IMR-90 (cell line): ENCODE measurements around the gene THAP5. TPM values are rescaled to one million over a fixed set of nuclear protein-coding genes. Genes with fewer than 3 reads are reported as not detected.

ENCODE experiments used
- ATAC-seq: fragments of 200-7000 bp; cut with Tn5 transposase; 2 replicates; pipeline ENCODE4 v1.9.1; 2020; ENCODE audit warnings: low read depth, mild to moderate bottlenecking, moderate library complexity
- BruUV-seq: library from RNA; stranded (reverse); fragments of 400-500 nt; replicated peaks from 2 replicates; lab custom pipeline; 2021; lab: Mats Ljungman, UMichigan
- CTCF ChIA-PET: fragments of 300-600 bp; formaldehyde crosslinking; extraction: SDS; loops from one replicate; lab custom pipeline; 2021; ENCODE audit warnings: antibody characterized with exemption; lab: Yijun Ruan, JAX
- POLR2A ChIA-PET: fragments of 300-600 bp; sonication (Branson Sonifier 250); formaldehyde crosslinking; loops from one replicate; lab custom pipeline; 2022; ENCODE audit warnings: antibody characterized with exemption; ENCODE audit not compliant: unreplicated experiment; lab: Charles Lee
- DNase-seq: peaks from one replicate; pipeline ENCODE4 v3.0.0; 2013
- H2AFZ ChIP-seq: replicated peaks from 2 replicates; pipeline ENCODE3; 2013; ENCODE audit warnings: low read length, mild to moderate bottlenecking; ENCODE audit not compliant: poor library complexity
- H2AK5ac ChIP-seq: 2 replicates; pipeline ENCODE4 v1.6.1; 2013; ENCODE audit warnings: low read depth, low read length, inconsistent platforms
- H2AK9ac ChIP-seq: replicated peaks from 2 replicates; pipeline ENCODE3; 2013; ENCODE audit warnings: mild to moderate bottlenecking, low read depth, low read length, moderate library complexity; ENCODE audit not compliant: poor library complexity
- H2BK120ac ChIP-seq: 2 replicates; pipeline ENCODE4 v1.6.1; 2013; ENCODE audit warnings: low read depth, low read length, inconsistent platforms
- H2BK15ac ChIP-seq: 3 replicates; pipeline ENCODE4 v1.6.1; 2013; ENCODE audit warnings: low read depth, low read length, inconsistent platforms
- H2BK20ac ChIP-seq: 2 replicates; pipeline ENCODE4 v1.6.1; 2013; ENCODE audit warnings: low read depth, mild to moderate bottlenecking, inconsistent platforms, low read length, moderate library complexity
- H2BK5ac ChIP-seq: 2 replicates; pipeline ENCODE4 v1.6.1; 2013; ENCODE audit warnings: mild to moderate bottlenecking, low read depth, low read length, inconsistent platforms; ENCODE audit not compliant: poor library complexity, severe bottlenecking
- H3K14ac ChIP-seq: replicated peaks from 2 replicates; pipeline ENCODE4 v1.6.1; 2013; ENCODE audit warnings: low read depth, low read length, inconsistent platforms
- H3K18ac ChIP-seq: 2 replicates; pipeline ENCODE4 v1.6.1; 2013; ENCODE audit warnings: low read depth, low read length, control low read depth
- H3K23ac ChIP-seq: 2 replicates; pipeline ENCODE4 v1.6.1; 2013; ENCODE audit warnings: low read depth, low read length, inconsistent platforms
- H3K27ac ChIP-seq: 2 replicates; pipeline ENCODE4 v1.5.1; 2013; ENCODE audit warnings: mild to moderate bottlenecking, control low read depth, low read length; ENCODE audit not compliant: insufficient read depth
- H3K27me3 ChIP-seq: 2 replicates; pipeline ENCODE4 v1.6.1; 2013; ENCODE audit warnings: low read length; ENCODE audit not compliant: control insufficient read depth, insufficient read depth
- H3K36me3 ChIP-seq: 2 replicates; pipeline ENCODE4 v1.6.1; 2013; ENCODE audit warnings: low read length, mixed read lengths; ENCODE audit not compliant: control insufficient read depth, insufficient read depth
- H3K4ac ChIP-seq: 2 replicates; pipeline ENCODE4 v1.6.1; 2013; ENCODE audit warnings: low read depth, low read length, inconsistent platforms
- H3K4me1 ChIP-seq: 2 replicates; pipeline ENCODE4 v1.6.1; 2013; ENCODE audit warnings: low read length, mixed read lengths; ENCODE audit not compliant: control insufficient read depth, insufficient read depth
- H3K4me2 ChIP-seq: 2 replicates; pipeline ENCODE4 v1.6.1; 2013; ENCODE audit warnings: low read depth, mild to moderate bottlenecking, control low read depth, low read length, moderate library complexity
- H3K4me3 ChIP-seq: 2 replicates; pipeline ENCODE4 v1.5.1; 2013; ENCODE audit warnings: low read depth, mild to moderate bottlenecking, control low read depth, low read length, moderate library complexity; ENCODE audit not compliant: insufficient read depth
- H3K56ac ChIP-seq: 2 replicates; pipeline ENCODE4 v1.6.1; 2013; ENCODE audit warnings: low read length, inconsistent platforms; ENCODE audit not compliant: insufficient read depth; ENCODE audit errors: extremely low read depth
- H3K79me1 ChIP-seq, 2 experiments: 2 replicates each; pipeline ENCODE4 v1.6.1; 2013; ENCODE audit warnings: low read length in 2 of 2, inconsistent platforms in 1 of 2, low read depth in 1 of 2
- H3K9ac ChIP-seq: 2 replicates; pipeline ENCODE4 v1.6.1; 2013; ENCODE audit warnings: low read depth, low read length, control low read depth
- H3K9me1 ChIP-seq: 2 replicates; pipeline ENCODE4 v1.6.1; 2013; ENCODE audit warnings: low read length, inconsistent platforms; ENCODE audit not compliant: insufficient read depth
- H3K9me3 ChIP-seq: 2 replicates; pipeline ENCODE4 v1.6.1; 2013; ENCODE audit warnings: low read length; ENCODE audit not compliant: control insufficient read depth, insufficient read depth
- H4K20me1 ChIP-seq: 2 replicates; pipeline ENCODE4 v1.6.1; 2013; ENCODE audit warnings: low read length, inconsistent platforms; ENCODE audit not compliant: insufficient read depth
- H4K5ac ChIP-seq: 2 replicates; pipeline ENCODE4 v1.6.1; 2013; ENCODE audit warnings: mild to moderate bottlenecking, low read depth, low read length, control low read depth
- H4K8ac ChIP-seq, 2 experiments: 2 replicates each; pipeline ENCODE4 v1.6.1; 2013; ENCODE audit warnings: low read depth in 2 of 2, low read length in 2 of 2, control low read depth in 1 of 2, inconsistent platforms in 1 of 2
- H4K91ac ChIP-seq: 2 replicates; pipeline ENCODE4 v1.6.1; 2013; ENCODE audit warnings: low read depth, low read length, inconsistent platforms; ENCODE audit not compliant: insufficient read depth
- BHLHE40 ChIP-seq: fragments of 150-350 bp; IDR thresholded peaks from 2 replicates; pipeline ENCODE4 v1.6.1; 2016; ENCODE audit warnings: mild to moderate bottlenecking, low read depth, low read length
- CHD1 ChIP-seq: IDR thresholded peaks from 2 replicates; pipeline ENCODE4 v1.6.1; 2012; ENCODE audit warnings: low read depth, low read length, improper control_type of control experiment
- FOS ChIP-seq: fragments of 150-350 bp; IDR thresholded peaks from 2 replicates; pipeline ENCODE4 v1.6.1; 2016; ENCODE audit warnings: low read depth, low read length
- MAFK ChIP-seq: IDR thresholded peaks from 2 replicates; pipeline ENCODE4 v1.6.1; 2012; ENCODE audit warnings: low read depth, low read length, improper control_type of control experiment
- MAZ ChIP-seq: IDR thresholded peaks from 2 replicates; pipeline ENCODE4 v1.6.1; 2012; ENCODE audit warnings: low read depth, mild to moderate bottlenecking, low read length, improper control_type of control experiment, moderate library complexity, borderline replicate concordance
- POLR2A ChIP-seq: IDR thresholded peaks from 2 replicates; pipeline ENCODE4 v1.6.1; 2012; ENCODE audit warnings: mild to moderate bottlenecking, low read depth, low read length
- RAD21 ChIP-seq: IDR thresholded peaks from 2 replicates; pipeline ENCODE4 v1.6.1; 2012; ENCODE audit warnings: low read length, improper control_type of control experiment
- RCOR1 ChIP-seq: IDR thresholded peaks from 2 replicates; pipeline ENCODE4 v1.6.1; 2012; ENCODE audit warnings: mild to moderate bottlenecking, low read length, improper control_type of control experiment; ENCODE audit not compliant: insufficient replicate concordance
- RFX5 ChIP-seq: IDR thresholded peaks from 2 replicates; pipeline ENCODE4 v1.8.0; 2012; ENCODE audit warnings: low read depth, mild to moderate bottlenecking, low read length, moderate library complexity
- SMC3 ChIP-seq: fragments of 150-350 bp; IDR thresholded peaks from 2 replicates; pipeline ENCODE4 v1.6.1; 2016; ENCODE audit warnings: low read depth, mild to moderate bottlenecking, antibody characterized with exemption, low read length, moderate library complexity
- WGBS, 2 experiments: methylation state at CpG; one replicate each; pipeline versions ENCODE4 v1.1.5 to v1.1.7; 2013; ENCODE audit warnings: missing lambda C conversion rate in 2 of 2; ENCODE audit not compliant: insufficient read length in 1 of 2; ENCODE audit errors: extremely low coverage in 2 of 2; 5-methylcytosine and 5-hydroxymethylcytosine counted together
- dilution Hi-C: fragments of 300-500 bp; cut with HindIII; formaldehyde crosslinking; loops from one replicate; pipeline ENCODE4 v1.14.3; 2018; ENCODE audit warnings: low sequenced_read_pairs; ENCODE audit not compliant: unreplicated experiment
- in situ Hi-C: fragments of 300-500 bp; cut with MboI; formaldehyde crosslinking; loops from 3 replicates; pipeline ENCODE4 v1.14.3; 2019; ENCODE audit warnings: low sequenced_read_pairs, inconsistent platforms, mixed read lengths
- intact Hi-C: fragments of 100-400 bp; cut with micrococcal nuclease; formaldehyde crosslinking; loops from 2 replicates; pipeline ENCODE4 v1.10.0; 2022
- polyA plus RNA-seq, 3 experiments: library from polyadenylated mRNA; depleted of rRNA; stranded (reverse); fragments of >200 nt; gene quantifications; 2 replicates each; pipeline ENCODE4 v1.2.3, GENCODE V29; 2012; ENCODE audit warnings: low replicate concordance in 1 of 3
- total RNA-seq: library from RNA; depleted of rRNA; stranded (reverse); fragments of >200 nt; gene quantifications from 2 replicates; pipeline ENCODE4 v1.2.3, GENCODE V29; 2012
- TF ChIP-seq, protein P1 (sequence below): fragments of 150-350 bp; IDR thresholded peaks from 2 replicates; pipeline ENCODE4 v1.6.1; 2016; ENCODE audit warnings: low read depth, mild to moderate bottlenecking, low read length, moderate library complexity, borderline replicate concordance
- TF ChIP-seq, protein P2 (sequence below): conservative IDR thresholded peaks from 2 replicates; pipeline ENCODE4 v1.5.1; 2012; ENCODE audit warnings: mild to moderate bottlenecking, low read depth, low read length, improper control_type of control experiment
- TF ChIP-seq, protein P3 (sequence below): fragments of 150-350 bp; IDR thresholded peaks from 2 replicates; pipeline ENCODE4 v1.6.1; 2017; ENCODE audit warnings: mild to moderate bottlenecking, antibody characterized with exemption, low read length, low read depth

The THAP5 gene
- total and polyA plus RNA-seq, 2 of the 4 experiments (the other 2 are of a cell fraction), result 6.7 to 23.7 TPM

GRCh38 chr7:108614896-108615295, 45.4 kb upstream of the THAP5 start:
- Histone ChIP-seq H2AFZ (no peak overlapping the region), H4K91ac (no peak overlapping the region), H3K14ac (no peak overlapping the region), H3K4me1 (no peaks in the 10 kb centered on the region), H3K23ac (no peak overlapping the region), H3K27me3 (peaks cover 2% of the 10 kb centered on the region), H3K4ac (no peak overlapping the region), H3K9me1 (no peaks in the 10 kb centered on the region), H2BK5ac (no peak overlapping the region), H3K79me1 (no peaks in the 10 kb centered on the region), H2BK20ac (no peak overlapping the region), H2AK9ac (no peak overlapping the region), H2BK15ac (no peak overlapping the region), H4K8ac (no peak overlapping the region), H3K9me3 (no peaks in the 10 kb centered on the region), H3K18ac (no peak overlapping the region), H4K5ac (no peak overlapping the region), H4K20me1 (no peaks in the 10 kb centered on the region), H3K4me2 (no peak overlapping the region), H3K9ac (no peak overlapping the region), H2AK5ac (no peak overlapping the region), H3K56ac (no peak overlapping the region), H3K27ac (no peak overlapping the region), H3K4me3 (no peak overlapping the region), H3K36me3 (no peaks in the 10 kb centered on the region), H2BK120ac (no peak overlapping the region)
- TF ChIP-seq SMC3 (no peak), POLR2A (no peak), RAD21 (no peak), BHLHE40 (no peak), CHD1 (no peak), RFX5 (no peak), FOS (no peak), RCOR1 (no peak), MAZ (no peak), MAFK (no peak)
- TF ChIP-seq, protein P1, sequence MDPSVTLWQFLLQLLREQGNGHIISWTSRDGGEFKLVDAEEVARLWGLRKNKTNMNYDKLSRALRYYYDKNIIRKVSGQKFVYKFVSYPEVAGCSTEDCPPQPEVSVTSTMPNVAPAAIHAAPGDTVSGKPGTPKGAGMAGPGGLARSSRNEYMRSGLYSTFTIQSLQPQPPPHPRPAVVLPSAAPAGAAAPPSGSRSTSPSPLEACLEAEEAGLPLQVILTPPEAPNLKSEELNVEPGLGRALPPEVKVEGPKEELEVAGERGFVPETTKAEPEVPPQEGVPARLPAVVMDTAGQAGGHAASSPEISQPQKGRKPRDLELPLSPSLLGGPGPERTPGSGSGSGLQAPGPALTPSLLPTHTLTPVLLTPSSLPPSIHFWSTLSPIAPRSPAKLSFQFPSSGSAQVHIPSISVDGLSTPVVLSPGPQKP, result no peak
- TF ChIP-seq, protein P2, sequence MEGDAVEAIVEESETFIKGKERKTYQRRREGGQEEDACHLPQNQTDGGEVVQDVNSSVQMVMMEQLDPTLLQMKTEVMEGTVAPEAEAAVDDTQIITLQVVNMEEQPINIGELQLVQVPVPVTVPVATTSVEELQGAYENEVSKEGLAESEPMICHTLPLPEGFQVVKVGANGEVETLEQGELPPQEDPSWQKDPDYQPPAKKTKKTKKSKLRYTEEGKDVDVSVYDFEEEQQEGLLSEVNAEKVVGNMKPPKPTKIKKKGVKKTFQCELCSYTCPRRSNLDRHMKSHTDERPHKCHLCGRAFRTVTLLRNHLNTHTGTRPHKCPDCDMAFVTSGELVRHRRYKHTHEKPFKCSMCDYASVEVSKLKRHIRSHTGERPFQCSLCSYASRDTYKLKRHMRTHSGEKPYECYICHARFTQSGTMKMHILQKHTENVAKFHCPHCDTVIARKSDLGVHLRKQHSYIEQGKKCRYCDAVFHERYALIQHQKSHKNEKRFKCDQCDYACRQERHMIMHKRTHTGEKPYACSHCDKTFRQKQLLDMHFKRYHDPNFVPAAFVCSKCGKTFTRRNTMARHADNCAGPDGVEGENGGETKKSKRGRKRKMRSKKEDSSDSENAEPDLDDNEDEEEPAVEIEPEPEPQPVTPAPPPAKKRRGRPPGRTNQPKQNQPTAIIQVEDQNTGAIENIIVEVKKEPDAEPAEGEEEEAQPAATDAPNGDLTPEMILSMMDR, result no peak
- TF ChIP-seq, protein P3, sequence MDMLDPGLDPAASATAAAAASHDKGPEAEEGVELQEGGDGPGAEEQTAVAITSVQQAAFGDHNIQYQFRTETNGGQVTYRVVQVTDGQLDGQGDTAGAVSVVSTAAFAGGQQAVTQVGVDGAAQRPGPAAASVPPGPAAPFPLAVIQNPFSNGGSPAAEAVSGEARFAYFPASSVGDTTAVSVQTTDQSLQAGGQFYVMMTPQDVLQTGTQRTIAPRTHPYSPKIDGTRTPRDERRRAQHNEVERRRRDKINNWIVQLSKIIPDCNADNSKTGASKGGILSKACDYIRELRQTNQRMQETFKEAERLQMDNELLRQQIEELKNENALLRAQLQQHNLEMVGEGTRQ, result no peak
- in situ Hi-C loops (loop anchor here (25.0 kb wide), 1 partner anchor 1822 kb away; no protein-coding TSS in a partner anchor), dilution Hi-C loops (no loop called here), intact Hi-C loops (no loop called here)
- no TSS peak for BruUV-seq
- POLR2A ChIA-PET, result no interaction called here
- whole genome bisulfite sequencing, 2 experiments, result 86% methylated on average over 2 of the region's 3 CpGs; no CpG with 5 or more reads in 1 of the 2 experiments
- CTCF ChIA-PET, result interaction anchor here (1.3 kb wide), 1 partner anchor 12 kb away, joined by 3 read pairs; no protein-coding TSS in a partner anchor
- ATAC-seq, result no peak
- DNase-seq, result no peak
